ENCODE results near the gene ATP8A2.

- TF ChIP-seq CTCF (conservative IDR thresholded peaks at IDR 0.05; ENCODE audit: low read length) (no peak), EZH2phosphoT487 (IDR thresholded peaks at IDR 0.05; ENCODE audit: borderline replicate concordance, low read depth, low read length) (no peak)
Observed at GRCh38 chr13:25771202-25771601, 399.4 kb downstream of the ATP8A2 start.

Measured in OCI-LY7 (cell line).